Measurements from ENCODE around the gene RAB8A.
"Not testable (repeated sequence)": the region's sequence is repeated elsewhere in the genome, so short reads cannot be mapped to it uniquely, and the experiment has no call there.

Gene RAB8A

GRCh38 chr19:16143399-16144215 lies 31.9 kb downstream of the RAB8A start, which contains the start of gene HSH2D:
TSS of gene HSH2D (plus strand) at chr19:16143685. CDS start at chr19:16148751, 5,066 bp downstream.
- DNase-seq: peak; percentile 55 to 67

GRCh38 chr19:16144216-16144581 lies 32.5 kb downstream of the RAB8A start:
- no peak for DNase-seq

GRCh38 chr19:16146112-16146511 lies 34.4 kb downstream of the RAB8A start:
- no peak for DNase-seq

- DNase-seq: no peak
These were observed 36.9 kb downstream of the RAB8A start for GRCh38 chr19:16148443-16149229.

GRCh38 chr19:16153582-16154336 lies 42.1 kb downstream of the RAB8A start:
- DNase-seq: no peak

GRCh38 chr19:16154557-16154956 lies 42.9 kb downstream of the RAB8A start:
- DNase-seq: no peak

- no peak for DNase-seq
These were observed 43.4 kb downstream of the RAB8A start for GRCh38 chr19:16155128-16155527.

GRCh38 chr19:16156904-16157303 lies 45.2 kb downstream of the RAB8A start:
- no peak for DNase-seq

- no peak for DNase-seq
These were observed 45.9 kb downstream of the RAB8A start for GRCh38 chr19:16157601-16158000.

- DNase-seq: no peak
These were observed 48.0 kb downstream of the RAB8A start for GRCh38 chr19:16159655-16160054.

GRCh38 chr19:16160445-16160942 lies 48.8 kb downstream of the RAB8A start:
- no peak for DNase-seq

GRCh38 chr19:16160943-16161560 lies 49.4 kb downstream of the RAB8A start:
- peak; percentile 29 to 34 for DNase-seq

GRCh38 chr19:16161840-16162239 lies 50.2 kb downstream of the RAB8A start:
- DNase-seq: no peak

GRCh38 chr19:16164222-16164890 lies 52.7 kb downstream of the RAB8A start:
- DNase-seq: no peak

- no peak for DNase-seq
These were observed 54.7 kb downstream of the RAB8A start for GRCh38 chr19:16166417-16166816.

- DNase-seq: no peak
These were observed 55.4 kb downstream of the RAB8A start for GRCh38 chr19:16167055-16167454.

GRCh38 chr19:16168465-16169081 lies 56.9 kb downstream of the RAB8A start:
- no peak for DNase-seq

GRCh38 chr19:16170134-16170533 lies 58.4 kb downstream of the RAB8A start:
- DNase-seq: no peak

- no peak for DNase-seq
These were observed 64.3 kb downstream of the RAB8A start for GRCh38 chr19:16175954-16176353.

- DNase-seq: not testable (repeated sequence)
These were observed 67.2 kb downstream of the RAB8A start for GRCh38 chr19:16178866-16179265.

GRCh38 chr19:16180611-16181010 lies 68.9 kb downstream of the RAB8A start:
- DNase-seq: no peak

All from stimulated activated CD4-positive, alpha-beta T cell treated with anti-CD3 and anti-CD28 coated beads, Interleukin-2, amount 100 ng/mL, for 48 hours (primary cell).